GM20431 (cell line): ENCODE measurements around the gene FNDC3B.
"Not testable (repeated sequence)": the region's sequence is repeated elsewhere in the genome, so short reads cannot be mapped to it uniquely, and the experiment has no call there.

ENCODE experiments used
- in situ Hi-C: fragments of 300-500 bp; cut with MseI, MboI; formaldehyde crosslinking; loops from one replicate; pipeline ENCODE4 v1.15.0; 2020; ENCODE audit warnings: low sequenced_read_pairs; ENCODE audit not compliant: unreplicated experiment

The FNDC3B gene

DNA sequence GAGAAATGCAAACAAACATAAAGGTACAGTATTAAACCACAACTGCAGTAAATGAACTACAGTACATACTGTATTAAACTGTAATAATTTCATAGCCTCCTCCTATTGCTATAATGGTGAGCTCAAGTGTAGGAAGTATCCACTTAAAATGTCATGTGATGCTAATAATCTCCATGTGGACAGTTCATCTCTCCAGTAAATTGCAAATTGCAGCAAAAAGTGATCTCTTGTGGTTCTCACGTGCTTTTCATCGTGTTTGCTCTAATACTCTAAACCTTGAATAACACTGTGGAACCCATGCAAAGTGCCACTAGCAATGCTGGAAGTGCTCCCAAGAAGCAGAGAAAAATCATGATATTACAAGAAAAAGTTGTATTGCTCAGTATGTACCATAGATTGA, 9.2 kb upstream of the FNDC3B start:
- in situ Hi-C loops: no loop called here

DNA sequence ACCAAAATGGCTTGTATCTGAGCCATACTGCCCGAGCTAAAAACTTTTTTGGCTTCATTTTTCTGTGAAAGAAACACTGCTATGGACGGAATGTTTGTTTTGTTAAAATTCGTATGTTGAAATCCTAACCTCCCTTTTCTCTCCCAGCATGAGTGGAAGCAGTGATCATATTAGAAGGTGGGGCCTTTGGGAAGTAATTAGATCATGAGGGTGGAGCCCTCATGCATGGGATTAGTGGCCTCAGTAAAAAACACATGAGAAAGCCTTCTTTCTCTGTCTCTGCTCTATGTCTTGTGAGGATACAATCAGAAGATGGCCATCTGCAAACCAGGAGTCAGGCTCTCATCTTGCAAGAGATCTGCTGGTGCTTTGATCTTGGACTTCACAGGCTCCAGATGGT, 7.4 kb upstream of the FNDC3B start:
- in situ Hi-C loops: no loop called here

DNA sequence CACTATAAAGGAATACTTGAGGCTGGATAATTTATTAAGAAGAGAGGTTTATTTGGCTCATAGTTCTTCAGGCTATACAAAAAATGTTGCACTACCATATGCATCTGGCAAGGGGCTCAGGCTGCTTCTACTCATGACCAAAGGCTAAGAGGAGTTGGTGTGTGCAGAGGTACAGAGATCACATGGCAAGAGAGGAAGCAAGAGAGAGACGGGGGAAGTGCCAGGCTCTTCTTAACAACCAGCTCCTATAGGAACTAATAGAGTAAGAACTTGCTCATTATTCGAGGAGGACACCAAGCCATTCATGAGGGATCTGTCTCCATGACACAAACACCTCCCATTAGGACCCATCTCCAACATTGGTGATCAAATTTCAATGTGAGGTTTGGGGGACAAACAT, 6.0 kb upstream of the FNDC3B start:
- in situ Hi-C loops: no loop called here

DNA sequence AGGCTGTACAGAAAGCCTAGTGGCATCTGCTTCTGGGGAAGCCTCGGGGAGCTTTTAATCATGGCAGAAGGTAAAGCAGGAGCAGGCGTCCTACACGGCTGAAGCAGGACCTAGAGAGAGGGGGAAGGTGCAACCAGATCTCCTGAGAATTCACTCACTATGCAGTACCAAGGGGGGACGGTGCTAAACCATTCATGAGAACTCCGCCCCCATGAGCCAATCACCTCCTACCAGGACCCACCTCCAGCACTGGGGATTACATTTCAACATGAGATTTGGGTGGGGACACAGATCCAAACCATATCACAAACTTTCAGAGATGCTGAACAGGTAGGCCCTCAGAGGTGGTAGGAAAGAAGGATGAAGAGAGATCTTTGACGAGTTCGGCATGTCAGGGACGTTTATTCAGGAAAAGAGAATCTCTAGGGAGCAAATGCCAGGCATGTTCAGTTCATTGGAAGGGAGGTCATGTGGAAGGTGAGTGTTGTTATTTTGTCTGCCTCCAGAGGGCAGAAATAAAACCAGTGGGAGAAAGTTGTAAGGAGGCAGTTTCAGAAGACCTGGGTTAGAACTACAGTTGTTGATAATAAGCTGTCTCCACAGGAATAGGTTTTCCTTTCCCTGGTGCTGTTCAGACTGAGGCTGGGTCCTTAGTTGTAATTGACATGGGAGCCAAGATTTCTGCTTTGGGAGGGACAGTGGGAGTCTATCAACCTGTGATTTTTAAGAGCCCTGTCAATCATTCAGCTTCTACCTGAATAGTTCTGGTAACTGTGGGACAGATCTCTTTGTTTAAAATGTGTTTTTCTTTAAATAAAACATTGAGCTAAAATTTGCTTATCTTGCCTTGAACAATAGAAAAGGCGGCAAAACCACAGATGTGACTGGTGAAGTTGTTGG, 4.3 kb upstream of the FNDC3B start:
- in situ Hi-C loops: no loop called here

DNA sequence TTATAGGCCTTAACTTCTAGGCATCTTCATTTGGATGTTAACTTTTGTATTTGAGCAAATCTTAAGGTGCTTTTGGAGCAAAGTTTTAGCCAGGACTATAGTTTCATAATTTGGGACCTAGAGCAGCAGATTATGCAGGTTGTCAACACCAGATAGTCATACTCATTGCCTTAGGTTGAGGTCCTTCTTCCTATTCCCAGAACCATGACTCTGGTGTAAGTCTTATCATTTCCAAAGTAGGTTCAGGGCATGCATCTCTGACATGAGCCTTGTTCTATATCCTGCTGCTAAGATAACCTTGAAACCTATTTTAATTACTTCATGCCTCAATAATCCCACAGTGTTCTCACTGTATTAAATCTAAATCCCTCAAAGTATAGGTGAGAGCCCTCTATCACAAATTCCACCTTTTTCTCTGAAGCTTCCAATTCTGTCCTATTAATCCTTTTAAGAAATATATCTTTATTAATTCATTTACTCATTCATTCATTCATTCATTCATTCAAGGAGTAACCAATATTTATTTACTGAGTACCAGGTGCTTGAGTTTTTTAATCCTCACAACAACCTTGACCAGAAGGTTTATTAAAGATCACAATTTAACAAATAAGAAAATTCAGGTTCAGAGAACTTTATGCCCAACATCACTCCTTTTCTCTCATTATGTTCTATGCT, 2.7 kb upstream of the FNDC3B start:
- in situ Hi-C loops: no loop called here

DNA sequence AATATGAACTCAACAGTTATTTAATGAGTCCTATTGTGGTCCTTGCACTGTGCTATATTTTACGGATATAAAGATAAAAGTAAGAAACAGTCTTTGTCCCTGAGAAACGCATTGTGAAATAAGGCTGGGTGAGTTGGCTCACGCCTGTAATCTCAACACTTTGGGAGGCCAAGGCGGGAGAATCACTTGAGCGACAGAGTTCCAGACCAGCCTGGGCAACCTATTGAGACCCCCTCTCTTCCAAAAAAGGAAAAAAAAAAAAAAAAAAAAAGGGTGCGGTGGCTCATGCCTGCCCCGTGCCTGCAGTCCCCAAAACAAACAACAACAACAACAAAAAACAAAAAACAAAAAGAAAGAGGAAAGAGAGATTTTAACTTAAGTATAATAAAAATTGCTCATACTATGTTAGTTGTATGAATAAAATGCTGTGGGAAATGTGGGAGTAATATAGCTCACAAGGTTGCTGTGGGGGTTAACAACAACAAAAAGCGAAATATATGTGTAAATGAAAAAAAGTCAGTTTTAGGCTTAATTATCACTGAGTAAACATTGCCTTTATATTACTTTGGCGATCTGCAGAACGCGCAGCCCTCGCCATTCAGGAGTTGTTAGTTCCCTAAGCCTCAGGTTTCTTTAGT, 461 bp upstream of the FNDC3B start:
- in situ Hi-C loops: no loop called here

DNA sequence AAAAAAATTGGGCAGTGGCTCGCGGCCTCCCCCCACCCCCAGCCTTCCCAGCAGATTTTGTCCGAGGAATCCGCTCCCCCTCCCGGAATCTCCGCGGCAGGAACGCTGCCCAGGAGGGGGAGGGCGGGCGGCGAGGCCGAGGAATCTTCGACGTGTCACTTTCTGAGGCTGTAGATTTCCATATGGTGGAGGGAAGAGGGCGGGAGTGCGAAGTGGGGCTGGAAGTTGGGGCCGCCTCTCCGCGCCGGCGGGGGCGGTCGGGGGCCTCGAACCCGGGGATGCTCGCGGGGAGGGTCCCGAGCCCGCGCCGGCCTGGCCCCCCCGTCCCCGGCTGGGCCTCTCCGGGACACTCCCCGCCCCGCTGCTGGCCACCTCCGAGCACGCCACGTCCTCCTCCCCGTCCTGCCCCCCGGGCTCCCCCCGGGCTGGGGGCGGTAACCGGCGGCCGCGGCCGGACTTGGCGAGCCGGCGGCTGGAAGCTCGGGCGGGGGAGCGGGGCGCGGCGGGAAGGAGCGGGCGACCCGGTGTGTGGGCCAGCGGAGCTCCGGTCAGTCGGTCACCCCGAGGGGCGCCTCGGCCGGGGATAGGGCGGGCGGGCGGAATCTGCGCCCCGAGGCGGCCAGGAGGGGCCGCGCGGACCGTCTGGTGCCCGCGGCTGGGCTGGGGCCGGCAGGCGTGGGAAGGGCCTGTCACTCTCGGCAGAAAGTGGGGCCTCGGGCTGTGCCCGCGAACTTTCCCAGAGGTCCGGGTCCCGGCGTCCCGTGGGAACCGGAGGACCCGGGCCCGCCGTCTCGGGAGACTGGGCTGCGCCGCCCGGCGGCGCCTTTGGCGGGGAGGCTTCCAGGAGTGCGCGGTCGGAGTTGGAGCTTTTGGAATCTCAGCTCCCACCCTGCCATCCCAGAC, 951 bp downstream of the FNDC3B start:
- in situ Hi-C loops: no loop called here

DNA sequence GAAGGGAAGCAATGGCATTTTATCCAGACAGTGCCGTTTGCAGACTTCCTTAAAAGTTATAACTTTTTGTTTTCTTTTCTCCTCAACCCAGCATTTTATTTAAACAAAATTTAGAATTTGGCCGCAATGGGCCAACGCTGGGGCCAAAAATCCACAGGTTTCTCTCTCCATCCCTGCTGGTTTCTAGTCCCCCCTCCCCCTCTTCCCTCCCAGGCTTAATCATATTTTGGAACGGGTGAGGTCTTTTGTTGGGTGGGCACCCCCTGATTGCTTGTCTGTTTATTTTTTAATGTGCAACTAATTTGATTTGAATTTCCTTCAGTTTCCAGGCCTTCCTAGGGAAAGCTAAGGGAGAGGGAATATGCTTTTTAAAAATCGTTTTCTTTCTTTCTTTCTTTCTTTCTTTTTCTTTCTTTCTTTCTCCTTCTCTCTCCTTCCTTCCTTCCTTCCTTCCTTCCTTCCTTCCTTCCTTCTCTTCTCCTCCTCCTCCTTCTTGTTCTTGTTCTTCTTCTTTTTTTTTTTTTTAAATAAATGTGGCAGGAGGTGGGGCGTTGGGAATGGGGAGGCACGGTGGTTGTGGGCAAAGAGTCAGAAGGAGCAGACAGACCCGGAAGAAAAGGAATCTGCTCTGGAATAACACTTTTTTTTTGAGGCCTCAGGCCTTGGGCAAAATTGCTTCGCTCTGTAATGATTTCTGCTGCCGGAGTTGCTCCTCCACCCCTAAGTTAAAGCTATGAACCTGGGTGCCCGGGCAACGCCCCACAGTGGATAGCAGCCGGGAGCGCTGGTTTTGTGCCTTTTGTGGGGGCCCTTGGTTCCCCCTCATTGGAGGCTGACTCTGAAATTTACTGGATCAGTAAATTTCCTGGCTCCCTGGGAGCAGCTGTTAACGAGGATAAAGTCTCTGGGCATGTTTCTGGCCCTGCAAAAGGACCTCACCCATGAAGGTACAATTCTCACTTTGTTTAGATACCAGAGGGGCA, 1.9 kb downstream of the FNDC3B start:
- in situ Hi-C loops: no loop called here

DNA sequence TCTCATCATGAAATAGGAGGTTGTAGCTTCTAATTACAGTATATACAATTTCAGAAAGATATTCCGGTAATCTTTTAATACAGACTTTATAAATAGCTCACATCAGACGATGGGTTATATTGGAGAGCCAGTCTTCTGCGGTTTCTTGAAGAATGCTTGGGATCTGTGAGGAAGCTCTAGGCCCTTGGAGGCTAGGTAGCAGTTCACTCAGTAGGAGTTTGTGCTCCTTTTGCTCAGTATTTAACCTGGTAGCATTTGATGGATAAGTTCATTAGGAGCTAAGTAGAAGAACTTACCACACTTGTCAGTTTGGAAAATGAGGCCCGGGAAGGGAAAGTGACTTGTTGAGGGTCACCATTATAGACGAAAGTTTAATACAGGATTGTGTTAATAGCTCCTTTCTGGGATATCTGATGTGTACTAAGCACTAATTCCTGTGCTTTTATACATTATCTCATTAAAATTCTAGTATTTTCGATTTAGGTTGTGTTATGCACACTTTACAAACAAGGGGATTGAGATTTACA, 2.8 kb downstream of the FNDC3B start:
- in situ Hi-C loops: no loop called here

DNA sequence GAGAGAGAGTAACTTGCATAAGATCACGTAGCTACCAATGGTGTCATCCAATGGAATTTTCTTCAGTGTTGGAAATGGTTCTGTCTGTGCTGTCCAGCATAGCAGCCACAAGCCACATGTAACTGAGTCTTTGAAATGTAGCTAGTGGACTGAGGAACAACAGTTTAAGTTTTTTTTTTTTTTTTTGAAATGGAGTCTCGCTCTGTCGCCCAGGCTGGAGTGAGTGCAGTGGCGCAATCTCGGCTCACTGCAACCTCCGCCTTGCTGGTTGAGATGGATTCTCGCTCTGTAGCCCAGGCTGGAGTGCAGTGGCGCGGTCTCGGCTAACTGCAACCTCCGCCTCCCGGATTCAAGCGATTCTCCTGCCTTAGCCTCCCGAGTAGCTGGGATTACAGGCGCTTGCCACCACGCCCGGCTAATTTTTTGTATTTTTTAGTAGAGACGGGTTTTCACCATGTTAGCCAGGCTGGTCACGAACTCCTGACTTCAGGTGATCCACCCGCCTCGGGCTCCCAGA, 3.3 kb downstream of the FNDC3B start:
- in situ Hi-C loops: not testable (repeated sequence)

DNA sequence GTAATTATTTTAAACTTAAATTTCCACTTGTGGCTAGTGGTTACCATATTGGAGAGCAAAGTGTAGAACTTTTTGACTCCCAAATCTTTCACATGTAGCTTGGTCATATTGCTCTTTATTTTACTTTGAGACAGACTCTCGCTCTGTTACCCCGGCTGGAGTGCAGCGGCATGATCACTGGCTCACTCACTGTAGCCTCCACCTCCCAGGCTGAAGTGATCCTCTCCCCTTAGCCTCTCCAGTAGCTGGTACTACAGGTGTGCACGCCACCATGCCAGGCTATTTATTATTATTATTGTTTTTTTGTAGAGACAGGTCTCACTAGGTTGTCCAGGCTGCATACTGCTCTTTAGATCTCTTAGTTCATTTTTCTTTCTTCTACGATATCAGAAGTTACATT, 3.9 kb downstream of the FNDC3B start:
- in situ Hi-C loops: no loop called here

DNA sequence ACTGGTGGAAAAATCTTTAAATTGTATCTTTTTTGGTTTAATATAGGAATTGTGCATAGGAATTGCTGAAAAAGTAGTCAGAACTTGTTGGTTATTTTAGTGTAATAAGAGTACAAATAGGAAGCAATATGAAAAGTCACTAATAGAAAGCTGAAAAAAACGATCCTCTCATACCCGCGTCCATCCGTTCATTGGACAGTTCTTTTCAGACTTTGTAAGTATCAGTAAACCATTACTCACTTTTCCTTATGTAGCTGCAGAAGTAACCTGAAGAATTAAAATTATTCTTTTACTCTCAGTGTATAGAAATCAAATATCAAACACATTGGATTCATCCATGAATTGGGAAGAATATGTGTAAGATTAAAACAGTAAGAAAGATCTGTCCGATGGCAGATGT, 4.4 kb downstream of the FNDC3B start:
- in situ Hi-C loops: no loop called here

DNA sequence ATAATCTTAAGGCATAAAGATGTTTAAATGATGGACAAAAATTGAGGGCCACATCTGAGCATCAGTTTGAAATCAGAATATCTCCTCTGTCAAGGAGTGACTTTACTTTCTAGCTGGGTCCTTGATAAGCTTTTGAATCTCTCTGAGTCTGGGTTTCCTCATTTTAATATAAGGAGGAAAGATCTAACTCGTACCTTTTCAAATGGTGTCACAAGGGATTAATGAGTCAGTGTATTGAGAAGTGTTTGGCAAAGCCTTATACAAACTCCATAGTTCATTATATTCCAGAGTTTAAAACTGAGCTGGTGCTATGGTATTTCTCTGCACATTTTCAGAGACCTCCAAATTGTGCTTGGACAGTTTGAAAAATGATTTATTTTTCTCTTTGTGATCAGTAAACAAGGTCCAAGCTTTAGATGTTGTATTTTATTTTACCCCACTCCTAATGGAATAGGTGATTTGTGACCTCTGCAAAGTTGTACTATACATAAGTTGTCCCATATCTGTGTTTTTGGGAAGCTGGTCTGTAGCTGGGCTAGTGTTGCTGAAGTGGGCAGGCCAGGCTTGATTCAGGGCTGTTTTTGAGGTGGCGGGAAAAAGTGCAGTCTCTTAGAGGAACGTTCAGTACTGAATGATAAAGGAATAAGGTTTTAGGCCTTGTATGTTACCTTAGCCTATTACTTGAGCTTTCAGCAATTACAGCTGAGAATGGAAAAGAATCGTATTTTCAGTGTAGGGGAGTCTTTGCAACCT, 5.6 kb downstream of the FNDC3B start:
- in situ Hi-C loops: no loop called here

DNA sequence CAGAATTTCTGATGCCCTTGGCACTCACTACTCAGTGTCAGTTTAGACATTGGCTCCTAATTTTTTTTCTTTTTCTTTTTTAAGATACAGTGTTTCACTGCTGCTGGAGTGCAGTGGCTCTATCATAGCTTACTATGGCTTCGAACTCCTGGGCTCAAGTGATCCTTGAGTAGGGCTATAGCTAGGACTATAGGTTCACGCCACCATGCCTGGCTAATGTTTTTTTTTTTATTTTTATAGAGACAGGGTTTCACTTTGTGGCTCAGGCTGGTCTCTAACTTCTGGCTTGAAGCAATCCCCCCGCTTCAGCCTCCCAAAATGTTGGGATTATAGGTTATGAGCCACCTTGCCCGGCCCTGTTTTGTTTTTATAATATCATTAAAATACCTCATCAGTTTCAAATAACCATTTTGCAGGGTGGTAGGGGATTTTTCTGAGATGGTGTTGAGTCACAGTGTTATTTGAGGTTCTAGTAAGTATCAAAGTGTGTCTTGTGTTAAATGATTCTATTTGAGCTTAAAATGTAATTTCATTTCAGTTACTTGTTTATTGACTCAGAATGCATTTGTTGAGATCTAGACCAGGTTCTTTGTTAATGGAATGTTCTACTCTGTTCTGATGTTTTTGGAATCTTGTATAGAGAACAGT, 7.0 kb downstream of the FNDC3B start:
- in situ Hi-C loops: no loop called here

DNA sequence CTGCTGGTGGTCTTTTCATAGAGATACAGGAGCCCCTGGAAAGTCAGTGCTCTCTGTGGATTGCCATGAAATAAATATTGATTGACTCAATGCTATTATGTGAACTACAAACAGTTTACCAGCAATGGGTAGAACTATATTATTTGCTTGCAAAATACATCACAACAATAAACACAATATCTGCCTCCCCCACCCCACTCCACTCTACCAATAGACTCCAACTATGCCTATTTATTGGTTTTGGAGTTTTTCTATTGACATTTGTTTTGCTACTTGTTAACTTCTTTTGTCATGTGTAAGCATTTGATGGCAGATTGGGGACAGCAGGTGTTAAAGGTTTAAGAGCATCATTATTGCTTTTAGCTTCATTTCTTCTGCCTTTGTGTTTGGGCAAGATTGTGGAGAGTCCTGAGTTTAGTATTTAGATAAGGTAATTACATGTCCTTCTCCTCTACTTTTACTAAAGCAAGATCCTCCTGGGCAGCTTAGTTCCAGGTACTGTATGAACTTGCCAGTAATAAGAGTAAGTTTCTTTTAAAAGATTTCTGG, 8.3 kb downstream of the FNDC3B start:
- in situ Hi-C loops: no loop called here

DNA sequence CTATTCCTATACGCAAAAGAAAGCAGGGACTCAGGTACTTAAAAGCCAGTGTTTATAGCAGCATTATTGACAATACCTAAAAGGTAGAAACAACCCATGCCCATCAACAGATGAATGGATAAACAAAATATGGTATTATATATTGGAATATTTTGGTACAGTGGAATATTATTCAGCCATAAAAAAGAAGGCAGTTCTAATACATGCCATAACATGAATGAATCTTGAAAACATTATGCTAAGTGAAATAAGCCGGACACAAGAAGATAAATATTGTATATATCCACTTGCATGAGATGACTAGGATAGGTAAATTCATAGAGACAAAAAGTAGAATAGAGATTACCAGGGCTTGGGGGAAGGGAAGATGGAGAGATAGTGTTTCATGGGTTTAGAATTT, 9.2 kb downstream of the FNDC3B start:
- in situ Hi-C loops: no loop called here

DNA sequence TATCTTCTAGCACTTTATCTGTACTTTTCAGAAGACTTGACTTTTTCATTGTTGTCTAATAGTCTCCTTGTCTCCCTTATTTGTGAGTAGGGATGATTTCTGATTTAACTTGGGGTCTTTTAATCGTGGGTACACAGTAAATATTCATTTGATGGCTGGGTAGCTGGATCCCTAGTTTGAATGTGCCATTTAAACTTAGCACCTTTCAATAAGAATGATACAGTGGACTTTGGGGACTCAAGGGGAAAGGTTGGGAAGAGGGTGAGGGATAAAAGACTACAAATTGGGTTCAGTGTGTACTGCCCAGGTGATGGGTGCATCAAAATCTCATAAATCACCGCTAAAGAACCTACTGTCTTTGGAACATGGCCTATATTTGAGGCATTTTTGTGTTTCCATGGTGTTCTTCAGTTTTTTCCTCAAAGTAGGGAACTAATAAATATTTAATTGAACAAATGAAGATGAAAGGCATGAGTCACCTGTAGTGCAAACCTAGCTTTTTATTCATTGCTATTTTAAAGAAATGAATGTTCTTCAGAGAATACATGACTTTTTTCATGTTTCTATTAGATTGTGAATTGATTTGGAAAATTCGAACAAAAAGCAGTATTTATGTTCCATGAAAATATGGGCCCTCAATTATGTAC, 12.1 kb downstream of the FNDC3B start:
- in situ Hi-C loops: no loop called here
